ENCODE data around the gene RAB4B.
A peak's percentile ranks its signal among the peaks of the same experiment; 100 is the strongest.
"Not testable (repeated sequence)": the region's sequence is repeated elsewhere in the genome, so short reads cannot be mapped to it uniquely, and the experiment has no call there.

The RAB4B gene

GRCh38 chr19:40771101-40771862 lies 6.8 kb upstream of the RAB4B start:
- not testable (repeated sequence) for H3K36me3 ChIP-seq (ENCODE audit: control insufficient read depth, insufficient read depth, low read length); H3K4me3 ChIP-seq (ENCODE audit: low read length); H3K23ac ChIP-seq (ENCODE audit: low read length); H3K4me2 ChIP-seq (ENCODE audit: low read length); H3K27ac ChIP-seq (ENCODE audit: low read depth, low read length); H3K56ac ChIP-seq (ENCODE audit: low read length); H3K4ac ChIP-seq (ENCODE audit: low read depth, low read length); H4K8ac ChIP-seq (ENCODE audit: low read depth, low read length); H3K27me3 ChIP-seq (ENCODE audit: insufficient read depth, low read length, poor library complexity); H3K4me1 ChIP-seq (ENCODE audit: control insufficient read depth, low read depth, low read length); H2BK5ac ChIP-seq (ENCODE audit: low read length); H3K18ac ChIP-seq (ENCODE audit: low read length); H2AK5ac ChIP-seq (ENCODE audit: low read length); H4K5ac ChIP-seq (ENCODE audit: low read length); H2BK120ac ChIP-seq (ENCODE audit: low read depth, low read length); H3K9ac ChIP-seq (ENCODE audit: low read length); H2BK15ac ChIP-seq (replicated peaks; ENCODE audit: low read depth); H3K79me2 ChIP-seq (ENCODE audit: control insufficient read depth, insufficient read depth, low read length); H3K79me1 ChIP-seq (ENCODE audit: low read length)
- DNase-seq = peak; percentile 47
- WGBS (ENCODE audit: extremely low coverage, insufficient coverage, low lambda C conversion rate) = no CpG with 5 or more reads among the region's 10 CpGs

GRCh38 chr19:40774916-40775631 lies 3.0 kb upstream of the RAB4B start, which contains the start of gene MIA:
MIA (plus strand) TSS chr19:40775521; CDS start chr19:40775543, 22 bp downstream.
- Histone ChIP-seq H3K36me3 (ENCODE audit: control insufficient read depth, insufficient read depth, low read length) (no peaks in the 10 kb centered on the region), H3K4ac (ENCODE audit: low read depth, low read length) (no peak within 1 kb of the TSS), H2BK120ac (ENCODE audit: low read depth, low read length) (no peak within 1 kb of the TSS), H3K9ac (ENCODE audit: low read length) (no peak within 1 kb of the TSS), H3K4me2 (ENCODE audit: low read length) (no peak within 1 kb of the TSS), H3K27ac (ENCODE audit: low read depth, low read length) (no peak within 1 kb of the TSS), H4K8ac (ENCODE audit: low read depth, low read length) (no peak within 1 kb of the TSS), H3K56ac (ENCODE audit: low read length) (no peak within 1 kb of the TSS), H2AK5ac (ENCODE audit: low read length) (no peak within 1 kb of the TSS), H3K27me3 (ENCODE audit: insufficient read depth, low read length, poor library complexity) (no peaks in the 10 kb centered on the region), H3K23ac (ENCODE audit: low read length) (no peak within 1 kb of the TSS), H3K4me1 (ENCODE audit: control insufficient read depth, low read depth, low read length) (peaks cover 5% of the 10 kb centered on the region), H4K5ac (ENCODE audit: low read length) (no peak within 1 kb of the TSS), H3K18ac (ENCODE audit: low read length) (no peak within 1 kb of the TSS), H2BK5ac (ENCODE audit: low read length) (no peak within 1 kb of the TSS), H3K79me1 (ENCODE audit: low read length) (no peaks in the 10 kb centered on the region), H2BK15ac (replicated peaks; ENCODE audit: low read depth) (no peak within 1 kb of the TSS), H3K4me3 (ENCODE audit: low read length) (no peak within 1 kb of the TSS), H3K79me2 (ENCODE audit: control insufficient read depth, insufficient read depth, low read length) (no peaks in the 10 kb centered on the region)
- peak; percentile 36 for DNase-seq
- no CpG with 5 or more reads among the region's 9 CpGs for WGBS (ENCODE audit: extremely low coverage, insufficient coverage, low lambda C conversion rate)

DNA sequence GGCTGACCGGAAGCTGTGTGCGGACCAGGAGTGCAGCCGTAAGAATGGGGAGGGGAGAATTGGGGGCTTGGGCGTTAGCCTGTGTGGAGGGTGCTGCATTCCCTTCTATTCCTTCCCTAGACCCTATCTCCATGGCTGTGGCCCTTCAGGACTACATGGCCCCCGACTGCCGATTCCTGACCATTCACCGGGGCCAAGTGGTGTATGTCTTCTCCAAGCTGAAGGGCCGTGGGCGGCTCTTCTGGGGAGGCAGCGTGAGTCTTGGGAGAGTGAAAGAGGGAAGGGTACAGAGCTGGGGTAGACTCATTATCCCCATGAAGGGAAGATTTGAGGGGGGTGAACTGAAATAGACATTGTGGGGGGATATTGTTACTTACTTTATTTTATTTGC lies 2.4 kb upstream of the RAB4B start:
- Histone ChIP-seq H3K4me2 (ENCODE audit: low read length) (no peak overlapping the region), H2BK5ac (ENCODE audit: low read length) (no peak overlapping the region), H2BK120ac (ENCODE audit: low read depth, low read length) (no peak overlapping the region), H2BK15ac (replicated peaks; ENCODE audit: low read depth) (no peak overlapping the region), H3K23ac (ENCODE audit: low read length) (no peak overlapping the region), H3K27me3 (ENCODE audit: insufficient read depth, low read length, poor library complexity) (no peaks in the 10 kb centered on the region), H3K56ac (ENCODE audit: low read length) (no peak overlapping the region), H3K27ac (ENCODE audit: low read depth, low read length) (no peak overlapping the region), H4K5ac (ENCODE audit: low read length) (no peak overlapping the region), H3K4me1 (ENCODE audit: control insufficient read depth, low read depth, low read length) (peaks cover 5% of the 10 kb centered on the region), H2AK5ac (ENCODE audit: low read length) (no peak overlapping the region), H3K79me2 (ENCODE audit: control insufficient read depth, insufficient read depth, low read length) (no peaks in the 10 kb centered on the region), H3K79me1 (ENCODE audit: low read length) (no peaks in the 10 kb centered on the region), H3K4me3 (ENCODE audit: low read length) (no peak overlapping the region), H3K36me3 (ENCODE audit: control insufficient read depth, insufficient read depth, low read length) (no peaks in the 10 kb centered on the region), H3K9ac (ENCODE audit: low read length) (no peak overlapping the region), H3K18ac (ENCODE audit: low read length) (no peak overlapping the region), H4K8ac (ENCODE audit: low read depth, low read length) (no peak overlapping the region), H3K4ac (ENCODE audit: low read depth, low read length) (no peak overlapping the region)
- DNase-seq = no peak
- WGBS (ENCODE audit: extremely low coverage, insufficient coverage, low lambda C conversion rate) = no CpG with 5 or more reads among the region's 10 CpGs

GRCh38 chr19:40776364-40776763 lies 1.7 kb upstream of the RAB4B start:
- no peaks in the 10 kb centered on the region for H3K79me1 ChIP-seq (ENCODE audit: low read length)
- H2AK5ac ChIP-seq (ENCODE audit: low read length) = no peak overlapping the region
- no CpG with 5 or more reads among the region's 7 CpGs for WGBS (ENCODE audit: extremely low coverage, insufficient coverage, low lambda C conversion rate)
- no peak overlapping the region for H3K27ac ChIP-seq (ENCODE audit: low read depth, low read length)
- no peaks in the 10 kb centered on the region for H3K27me3 ChIP-seq (ENCODE audit: insufficient read depth, low read length, poor library complexity)
- H3K56ac ChIP-seq (ENCODE audit: low read length) = no peak overlapping the region
- no peak overlapping the region for H3K23ac ChIP-seq (ENCODE audit: low read length)
- H4K5ac ChIP-seq (ENCODE audit: low read length) = no peak overlapping the region
- no peaks in the 10 kb centered on the region for H3K79me2 ChIP-seq (ENCODE audit: control insufficient read depth, insufficient read depth, low read length)
- no peak overlapping the region for H3K9ac ChIP-seq (ENCODE audit: low read length)
- H2BK5ac ChIP-seq (ENCODE audit: low read length) = no peak overlapping the region
- no peaks in the 10 kb centered on the region for H3K36me3 ChIP-seq (ENCODE audit: control insufficient read depth, insufficient read depth, low read length)
- no peak overlapping the region for H2BK120ac ChIP-seq (ENCODE audit: low read depth, low read length)
- no peak overlapping the region for H3K4ac ChIP-seq (ENCODE audit: low read depth, low read length)
- no peak overlapping the region for H2BK15ac ChIP-seq (replicated peaks; ENCODE audit: low read depth)
- H4K8ac ChIP-seq (ENCODE audit: low read depth, low read length) = no peak overlapping the region
- no peak overlapping the region for H3K4me2 ChIP-seq (ENCODE audit: low read length)
- no peak for DNase-seq
- H3K4me3 ChIP-seq (ENCODE audit: low read length) = no peak overlapping the region
- H3K4me1 ChIP-seq (ENCODE audit: control insufficient read depth, low read depth, low read length) = peaks cover 5% of the 10 kb centered on the region
- no peak overlapping the region for H3K18ac ChIP-seq (ENCODE audit: low read length)

DNA sequence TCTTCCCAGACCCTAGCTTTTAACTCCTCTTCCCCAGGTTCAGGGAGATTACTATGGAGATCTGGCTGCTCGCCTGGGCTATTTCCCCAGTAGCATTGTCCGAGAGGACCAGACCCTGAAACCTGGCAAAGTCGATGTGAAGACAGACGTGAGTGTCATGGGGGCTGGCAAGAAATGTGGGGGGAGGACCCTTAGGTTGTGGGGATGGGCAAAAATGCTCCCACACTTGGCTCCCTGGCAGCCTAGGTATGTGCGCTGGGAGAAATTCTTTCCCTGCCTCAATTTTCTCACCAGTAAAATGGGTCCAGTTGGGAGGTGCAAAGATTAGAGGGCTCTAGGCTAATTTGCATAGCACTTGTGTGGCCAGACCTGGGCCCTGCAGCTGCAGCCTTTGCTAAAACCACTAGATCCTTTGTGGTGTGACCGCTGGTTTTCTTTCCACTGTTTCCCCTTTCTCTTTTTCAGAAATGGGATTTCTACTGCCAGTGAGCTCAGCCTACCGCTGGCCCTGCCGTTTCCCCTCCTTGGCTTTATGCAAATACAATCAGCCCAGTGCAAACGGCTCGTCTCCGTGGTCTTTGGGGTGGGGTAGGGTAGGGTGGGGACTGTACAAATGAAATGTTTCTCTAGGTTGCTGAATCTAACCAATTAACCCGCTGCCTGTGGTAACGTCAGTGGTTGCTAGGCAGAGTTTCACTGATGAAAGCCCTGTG lies 959 bp upstream of the RAB4B start:
- H3K23ac ChIP-seq (ENCODE audit: low read length) = no peak overlapping the region
- no peaks in the 10 kb centered on the region for H3K79me2 ChIP-seq (ENCODE audit: control insufficient read depth, insufficient read depth, low read length)
- H3K4me1 ChIP-seq (ENCODE audit: control insufficient read depth, low read depth, low read length) = peaks cover 5% of the 10 kb centered on the region
- H3K4me3 ChIP-seq (ENCODE audit: low read length) = peak overlapping the region; percentile 48
- peak overlapping the region; percentile 89 for H3K27ac ChIP-seq (ENCODE audit: low read depth, low read length)
- H2BK120ac ChIP-seq (ENCODE audit: low read depth, low read length) = no peak overlapping the region
- H3K79me1 ChIP-seq (ENCODE audit: low read length) = no peaks in the 10 kb centered on the region
- peak overlapping the region; percentile 94 for H3K4me2 ChIP-seq (ENCODE audit: low read length)
- H3K4ac ChIP-seq (ENCODE audit: low read depth, low read length) = no peak overlapping the region
- H2BK5ac ChIP-seq (ENCODE audit: low read length) = no peak overlapping the region
- H4K8ac ChIP-seq (ENCODE audit: low read depth, low read length) = peak overlapping the region; percentile 14
- H3K27me3 ChIP-seq (ENCODE audit: insufficient read depth, low read length, poor library complexity) = no peaks in the 10 kb centered on the region
- DNase-seq = peak; percentile 98
- H4K5ac ChIP-seq (ENCODE audit: low read length) = peak overlapping the region; percentile 91
- H3K56ac ChIP-seq (ENCODE audit: low read length) = peak overlapping the region; percentile 93
- H3K9ac ChIP-seq (ENCODE audit: low read length) = peak overlapping the region; percentile 89
- no peaks in the 10 kb centered on the region for H3K36me3 ChIP-seq (ENCODE audit: control insufficient read depth, insufficient read depth, low read length)
- peak overlapping the region; percentile 77 for H3K18ac ChIP-seq (ENCODE audit: low read length)
- no CpG with 5 or more reads among the region's 13 CpGs for WGBS (ENCODE audit: extremely low coverage, insufficient coverage, low lambda C conversion rate)
- H2BK15ac ChIP-seq (replicated peaks; ENCODE audit: low read depth) = no peak overlapping the region
- no peak overlapping the region for H2AK5ac ChIP-seq (ENCODE audit: low read length)
